ENCODE data around the gene ZC3H6. TPM values are rescaled to one million over a fixed set of nuclear protein-coding genes. Genes with fewer than 3 reads are reported as not detected.
"Not testable (repeated sequence)": the region's sequence is repeated elsewhere in the genome, so short reads cannot be mapped to it uniquely, and the experiment has no call there.

ZC3H6 gene
- polyA plus RNA-seq, 3 donors, result 9.6 to 10.5 (median 9.7) TPM

- DNase-seq (ENCODE audit: low read depth in 3 of 3, low spot score in 2 of 3), result no peak
Measured at GRCh38 chr2:112276954-112277353, 1.6 kb downstream of the ZC3H6 start.

- DNase-seq (ENCODE audit: low read depth in 3 of 3, low spot score in 2 of 3), result no peak
Measured at GRCh38 chr2:112277596-112278220, 2.3 kb downstream of the ZC3H6 start.

GRCh38 chr2:112282066-112282465 lies 6.7 kb downstream of the ZC3H6 start:
- not testable (repeated sequence) for DNase-seq (ENCODE audit: low read depth in 3 of 3, low spot score in 2 of 3)

- not testable (repeated sequence) for DNase-seq (ENCODE audit: low read depth in 3 of 3, low spot score in 2 of 3)
Measured at GRCh38 chr2:112283535-112283934, 8.1 kb downstream of the ZC3H6 start.

GRCh38 chr2:112290088-112290487 lies 14.7 kb downstream of the ZC3H6 start:
- DNase-seq (ENCODE audit: low read depth in 3 of 3, low spot score in 2 of 3), result no peak

- DNase-seq (ENCODE audit: low read depth in 3 of 3, low spot score in 2 of 3), result no peak
Measured at GRCh38 chr2:112290648-112291047, 15.3 kb downstream of the ZC3H6 start.

GRCh38 chr2:112293636-112294401 lies 18.4 kb downstream of the ZC3H6 start:
- no peak for DNase-seq (ENCODE audit: low read depth in 3 of 3, low spot score in 2 of 3)

GRCh38 chr2:112295407-112296078 lies 20.1 kb downstream of the ZC3H6 start:
- no peak for DNase-seq (ENCODE audit: low read depth in 3 of 3, low spot score in 2 of 3)

- no peak for DNase-seq (ENCODE audit: low read depth in 3 of 3, low spot score in 2 of 3)
Measured at GRCh38 chr2:112296407-112296806, 21.0 kb downstream of the ZC3H6 start.

- DNase-seq (ENCODE audit: low read depth in 3 of 3, low spot score in 2 of 3), result no peak
Measured at GRCh38 chr2:112301171-112301584, 25.8 kb downstream of the ZC3H6 start.

GRCh38 chr2:112301973-112302372 lies 26.6 kb downstream of the ZC3H6 start:
- no peak for DNase-seq (ENCODE audit: low read depth in 3 of 3, low spot score in 2 of 3)

- no peak for DNase-seq (ENCODE audit: low read depth in 3 of 3, low spot score in 2 of 3)
Measured at GRCh38 chr2:112304298-112304941, 29.0 kb downstream of the ZC3H6 start.

- DNase-seq (ENCODE audit: low read depth in 3 of 3, low spot score in 2 of 3), result no peak
Measured at GRCh38 chr2:112305132-112305531, 29.7 kb downstream of the ZC3H6 start.

- no peak for DNase-seq (ENCODE audit: low read depth in 3 of 3, low spot score in 2 of 3)
Measured at GRCh38 chr2:112310906-112311305, 35.5 kb downstream of the ZC3H6 start.

GRCh38 chr2:112311932-112312331 lies 36.5 kb downstream of the ZC3H6 start:
- DNase-seq (ENCODE audit: low read depth in 3 of 3, low spot score in 2 of 3), result no peak

GRCh38 chr2:112312821-112313220 lies 37.4 kb downstream of the ZC3H6 start:
- no peak for DNase-seq (ENCODE audit: low read depth in 3 of 3, low spot score in 2 of 3)

GRCh38 chr2:112314856-112315255 lies 39.5 kb downstream of the ZC3H6 start:
- DNase-seq (ENCODE audit: low read depth in 3 of 3, low spot score in 2 of 3), result no peak

- no peak for DNase-seq (ENCODE audit: low read depth in 3 of 3, low spot score in 2 of 3)
Measured at GRCh38 chr2:112317303-112318158, 42.1 kb downstream of the ZC3H6 start.

GRCh38 chr2:112318515-112318914 lies 43.1 kb downstream of the ZC3H6 start:
- DNase-seq (ENCODE audit: low read depth in 3 of 3, low spot score in 2 of 3), result no peak

Data from right renal cortex interstitium (tissue), 3 donors.